Gastrocnemius medialis (tissue), 4 donors: Measurements from ENCODE around the gene DYSF. TPM values are rescaled to one million over a fixed set of nuclear protein-coding genes. Genes with fewer than 3 reads are reported as not detected.
A peak's percentile ranks its signal among the peaks of the same experiment; 100 is the strongest.

Experiments used
- ATAC-seq, 2 donors: fragments of 150-250 bp; one replicate each; pipeline ENCODE4 v1.9.1; 2016
- DNase-seq, 2 donors: peaks; one replicate each; pipeline ENCODE4 v3.0.0-alpha.2; 2019
- H3K27ac ChIP-seq, 4 donors: fragments of 200-600 bp; sonication (generic); 1 replicate in 1 of 4; 2 replicates in 3 of 4; pipeline ENCODE4 v1.5.1; 2016 to 2018; ENCODE audit warnings: mild to moderate bottlenecking in 2 of 4, moderate library complexity in 1 of 4
- H3K27me3 ChIP-seq, 3 donors: fragments of 200-600 bp; sonication (generic) in 2 of 3; 1 replicate in 1 of 3; 2 replicates in 2 of 3; pipeline versions ENCODE4 v1.5.1 to v1.6.0; 2016 to 2019; ENCODE audit warnings: mild to moderate bottlenecking in 1 of 3, moderate library complexity in 1 of 3
- H3K36me3 ChIP-seq, 2 donors: fragments of 200-600 bp; sonication (generic) in 1 of 2; one replicate each; pipeline ENCODE4 v1.5.1; 2017 to 2018
- H3K4me1 ChIP-seq, 2 donors: fragments of 200-600 bp; sonication (generic) in 1 of 2; one replicate each; pipeline ENCODE4 v1.5.1; 2016 to 2017; ENCODE audit warnings: mild to moderate bottlenecking in 2 of 2
- H3K4me3 ChIP-seq, 4 donors: fragments of 200-600 bp; sonication (generic) in 3 of 4; 1 replicate in 1 of 4; 2 replicates in 3 of 4; pipeline ENCODE4 v1.5.1; 2016 to 2019; ENCODE audit warnings: mild to moderate bottlenecking in 2 of 4
- H3K9me3 ChIP-seq, 3 donors: fragments of 200-600 bp; sonication (generic) in 2 of 3; 1 replicate in 1 of 3; 2 replicates in 2 of 3; pipeline ENCODE4 v1.5.1; 2016 to 2019
- POLR2A ChIP-seq, 2 donors: fragments of 450-650 bp; IDR thresholded peaks; one replicate each; pipeline ENCODE4 v1.6.1; 2017; ENCODE audit warnings: antibody characterized with exemption in 2 of 2, mild to moderate bottlenecking in 2 of 2, moderate library complexity in 2 of 2
- in situ Hi-C, 4 donors: fragments of 200-750 bp; cut with MboI; loops; one replicate each; pipeline versions ENCODE4 v1.15.0 to v1.8.0; 2017; ENCODE audit warnings: low sequenced_read_pairs in 4 of 4
- intact Hi-C: fragments of 100-400 bp; cut with DNase I; formaldehyde crosslinking; loops from one replicate; pipeline ENCODE4 v1.15.1; 2023; ENCODE audit warnings: low total_unique reads
- total RNA-seq, 4 donors: library from RNA; depleted of rRNA; stranded (reverse); fragments of >200 nt; gene quantifications; one replicate each; pipeline versions ENCODE4 v1.1.0 to v1.2.3, GENCODE V29; 2016
- TF ChIP-seq, protein P1 (sequence below), 5 experiments: fragments of 450-650 bp in 3 of 5; fragments of 200-600 bp in 2 of 5; sonication (generic) in 2 of 5; IDR thresholded peaks in 4 of 5; conservative IDR thresholded peaks in 1 of 5; 1 replicate in 4 of 5; 2 replicates in 1 of 5; pipeline ENCODE4 v1.5.1; 2016 to 2019; ENCODE audit warnings: antibody characterized with exemption in 5 of 5, mild to moderate bottlenecking in 3 of 5, moderate library complexity in 3 of 5

The DYSF gene
- total RNA-seq, 4 donors from 2014 or later: 40.7 to 267 (median 153) TPM

- intact Hi-C loops (no loop called here), in situ Hi-C loops (no loop called here)
- Histone ChIP-seq H3K36me3 (peaks cover 0 to 12% of the 10 kb centered on the region in 2 donors), H3K4me1 (peaks cover 12 to 13% of the 10 kb centered on the region in 2 donors), H3K27me3 (no peaks in the 10 kb centered on the region), H3K27ac (peak overlapping the region in 1 of 4 donors; percentile 20), H3K9me3 (no peaks in the 10 kb centered on the region), H3K4me3 (no peak overlapping the region)
- no peak for TF ChIP-seq POLR2A (IDR thresholded peaks at IDR 0.05)
- TF ChIP-seq, protein P1, sequence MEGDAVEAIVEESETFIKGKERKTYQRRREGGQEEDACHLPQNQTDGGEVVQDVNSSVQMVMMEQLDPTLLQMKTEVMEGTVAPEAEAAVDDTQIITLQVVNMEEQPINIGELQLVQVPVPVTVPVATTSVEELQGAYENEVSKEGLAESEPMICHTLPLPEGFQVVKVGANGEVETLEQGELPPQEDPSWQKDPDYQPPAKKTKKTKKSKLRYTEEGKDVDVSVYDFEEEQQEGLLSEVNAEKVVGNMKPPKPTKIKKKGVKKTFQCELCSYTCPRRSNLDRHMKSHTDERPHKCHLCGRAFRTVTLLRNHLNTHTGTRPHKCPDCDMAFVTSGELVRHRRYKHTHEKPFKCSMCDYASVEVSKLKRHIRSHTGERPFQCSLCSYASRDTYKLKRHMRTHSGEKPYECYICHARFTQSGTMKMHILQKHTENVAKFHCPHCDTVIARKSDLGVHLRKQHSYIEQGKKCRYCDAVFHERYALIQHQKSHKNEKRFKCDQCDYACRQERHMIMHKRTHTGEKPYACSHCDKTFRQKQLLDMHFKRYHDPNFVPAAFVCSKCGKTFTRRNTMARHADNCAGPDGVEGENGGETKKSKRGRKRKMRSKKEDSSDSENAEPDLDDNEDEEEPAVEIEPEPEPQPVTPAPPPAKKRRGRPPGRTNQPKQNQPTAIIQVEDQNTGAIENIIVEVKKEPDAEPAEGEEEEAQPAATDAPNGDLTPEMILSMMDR (IDR thresholded peaks at IDR 0.05 in 4 of 5, conservative IDR thresholded peaks at IDR 0.05 in 1 of 5): no peak
- ATAC-seq (no peak), DNase-seq (no peak)
These were observed 186.4 kb downstream of the DYSF start for GRCh38 chr2:71639735-71640134.

DNA sequence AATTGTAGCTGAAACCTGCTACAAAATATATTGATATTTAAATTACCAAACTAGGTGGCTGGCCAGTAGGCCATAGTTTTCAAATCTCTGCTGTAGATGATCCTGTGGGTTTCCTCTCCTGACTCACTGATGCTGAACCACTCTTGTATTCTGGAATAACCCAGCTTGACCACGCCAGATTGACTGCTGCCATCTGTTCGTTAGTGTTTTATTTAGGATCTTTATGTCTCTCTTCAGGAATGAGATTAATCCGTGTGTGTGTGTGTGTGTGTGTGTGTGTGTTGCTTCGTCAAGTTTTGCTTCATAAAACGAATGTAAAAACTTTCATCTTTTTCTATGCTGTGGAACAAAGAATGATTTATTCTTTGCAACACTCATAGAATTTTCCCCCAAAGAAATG lies 187.1 kb downstream of the DYSF start:
- in situ Hi-C loops: no loop called here
- no peak for DNase-seq
- intact Hi-C loops: no loop called here
- Histone ChIP-seq H3K27me3 (no peaks in the 10 kb centered on the region), H3K4me1 (peaks cover 20 to 21% of the 10 kb centered on the region in 2 donors), H3K36me3 (peaks cover 0 to 12% of the 10 kb centered on the region in 2 donors), H3K9me3 (no peaks in the 10 kb centered on the region), H3K27ac (peak overlapping the region in 1 of 4 donors; percentile 20), H3K4me3 (no peak overlapping the region)
- TF ChIP-seq, protein P1 (IDR thresholded peaks at IDR 0.05 in 4 of 5, conservative IDR thresholded peaks at IDR 0.05 in 1 of 5): no peak
- no peak for TF ChIP-seq POLR2A (IDR thresholded peaks at IDR 0.05)
- ATAC-seq: peak in 1 of 2 donors; percentile 56

- ATAC-seq (no peak), DNase-seq (no peak)
- Histone ChIP-seq H3K36me3 (peaks cover 0 to 12% of the 10 kb centered on the region in 2 donors), H3K4me3 (no peak overlapping the region), H3K27me3 (no peaks in the 10 kb centered on the region), H3K9me3 (no peaks in the 10 kb centered on the region), H3K27ac (no peak overlapping the region), H3K4me1 (peaks cover 24 to 29% of the 10 kb centered on the region in 2 donors)
- in situ Hi-C loops (no loop called here), intact Hi-C loops (no loop called here)
- TF ChIP-seq, protein P1 (IDR thresholded peaks at IDR 0.05 in 4 of 5, conservative IDR thresholded peaks at IDR 0.05 in 1 of 5): no peak
- no peak for TF ChIP-seq POLR2A (IDR thresholded peaks at IDR 0.05)
These were observed 190.5 kb downstream of the DYSF start for GRCh38 chr2:71643674-71644357.

DNA sequence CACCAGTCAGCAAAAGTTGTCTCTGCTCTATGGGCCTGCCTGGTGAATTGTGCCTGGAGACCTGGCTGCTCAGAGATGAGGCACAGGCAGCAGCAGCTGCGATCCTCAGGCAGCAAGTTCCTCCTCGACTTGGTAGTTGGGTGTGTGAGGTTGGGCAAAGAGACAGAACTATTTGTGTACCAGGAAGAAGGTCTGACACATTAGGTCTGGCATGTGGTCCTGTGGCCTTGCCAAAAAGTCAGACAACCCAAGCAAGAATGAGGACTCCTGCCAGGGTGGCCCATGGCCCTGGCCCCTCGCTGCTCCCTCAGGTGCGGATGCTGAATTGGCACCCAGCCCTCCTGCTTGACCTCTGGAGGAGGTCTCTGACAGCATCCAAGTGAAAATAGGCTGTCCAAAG lies 192.7 kb downstream of the DYSF start:
- peaks cover 0 to 12% of the 10 kb centered on the region in 2 donors for H3K36me3 ChIP-seq
- in situ Hi-C loops: no loop called here
- no peaks in the 10 kb centered on the region for H3K27me3 ChIP-seq
- intact Hi-C loops: loop anchor here (2.0 kb wide), 1 partner anchor 27 kb away; no protein-coding TSS in a partner anchor
- no peaks in the 10 kb centered on the region for H3K9me3 ChIP-seq
- DNase-seq (peak; percentile 89 to 94), ATAC-seq (peak; percentile 100)
- H3K27ac ChIP-seq: peak overlapping the region; percentile 78 to 91 (median 82)
- H3K4me3 ChIP-seq: no peak overlapping the region
- H3K4me1 ChIP-seq: peaks cover 16 to 18% of the 10 kb centered on the region in 2 donors
- TF ChIP-seq, protein P1 (IDR thresholded peaks at IDR 0.05 in 4 of 5, conservative IDR thresholded peaks at IDR 0.05 in 1 of 5): no peak
- TF ChIP-seq POLR2A (IDR thresholded peaks at IDR 0.05): peak; percentile 28 to 33
